Lower lobe of right lung (tissue), 2 donors: Measurements from ENCODE around the gene ABL1. TPM values are rescaled to one million over a fixed set of nuclear protein-coding genes. Genes with fewer than 3 reads are reported as not detected.
"Not testable (repeated sequence)": the region's sequence is repeated elsewhere in the genome, so short reads cannot be mapped to it uniquely, and the experiment has no call there.

Source experiments
- ATAC-seq, 2 donors: fragments of 200-7000 bp; cut with Tn5 transposase; one replicate each; pipeline ENCODE4 v1.9.1; 2020 to 2022; ENCODE audit warnings: mild to moderate bottlenecking in 2 of 2, moderate library complexity in 2 of 2
- DNase-seq: peaks from one replicate; pipeline ENCODE4 v3.0.0-alpha.2; 2020
- H3K27ac ChIP-seq: fragments of 200-600 bp; one replicate; pipeline ENCODE4 v1.8.0; 2022
- H3K27me3 ChIP-seq: fragments of 200-600 bp; one replicate; pipeline ENCODE4 v1.8.0; 2022; ENCODE audit warnings: low read depth
- H3K36me3 ChIP-seq: fragments of 200-600 bp; one replicate; pipeline ENCODE4 v1.8.0; 2022; ENCODE audit warnings: mild to moderate bottlenecking
- H3K4me1 ChIP-seq: fragments of 200-600 bp; one replicate; pipeline ENCODE4 v1.8.0; 2022
- H3K4me3 ChIP-seq: fragments of 200-600 bp; one replicate; pipeline ENCODE4 v1.8.0; 2022; ENCODE audit warnings: mild to moderate bottlenecking
- H3K9me3 ChIP-seq: fragments of 200-600 bp; one replicate; pipeline ENCODE4 v1.8.0; 2022
- CTCF ChIP-seq: fragments of 200-600 bp; IDR thresholded peaks from one replicate; pipeline ENCODE4 v1.8.0; 2022; ENCODE audit warnings: antibody characterized with exemption, mild to moderate bottlenecking
- intact Hi-C: fragments of 100-400 bp; cut with DNase I; formaldehyde crosslinking; loops from one replicate; pipeline ENCODE4 v1.11.0; 2022
- total RNA-seq: library from RNA; stranded (reverse); fragmentation: NEBNext Ultra II Directional; extraction: Animal tissue kit (Norgen Biotek cat#: 25700); gene quantifications from one replicate; pipeline ENCODE4 v1.2.1, GENCODE V29; 2021
- donor health status: DM: no; HTN: yes; CAD: no; lungs with severe emphysema.

Gene ABL1
- total RNA-seq, 1 donor from 2014 or later = 50.2 TPM

GRCh38 chr9:130906735-130907416 is 71.8 kb downstream of the ABL1 start:
- no peak for TF ChIP-seq CTCF
- intact Hi-C loops = no loop called here

DNA sequence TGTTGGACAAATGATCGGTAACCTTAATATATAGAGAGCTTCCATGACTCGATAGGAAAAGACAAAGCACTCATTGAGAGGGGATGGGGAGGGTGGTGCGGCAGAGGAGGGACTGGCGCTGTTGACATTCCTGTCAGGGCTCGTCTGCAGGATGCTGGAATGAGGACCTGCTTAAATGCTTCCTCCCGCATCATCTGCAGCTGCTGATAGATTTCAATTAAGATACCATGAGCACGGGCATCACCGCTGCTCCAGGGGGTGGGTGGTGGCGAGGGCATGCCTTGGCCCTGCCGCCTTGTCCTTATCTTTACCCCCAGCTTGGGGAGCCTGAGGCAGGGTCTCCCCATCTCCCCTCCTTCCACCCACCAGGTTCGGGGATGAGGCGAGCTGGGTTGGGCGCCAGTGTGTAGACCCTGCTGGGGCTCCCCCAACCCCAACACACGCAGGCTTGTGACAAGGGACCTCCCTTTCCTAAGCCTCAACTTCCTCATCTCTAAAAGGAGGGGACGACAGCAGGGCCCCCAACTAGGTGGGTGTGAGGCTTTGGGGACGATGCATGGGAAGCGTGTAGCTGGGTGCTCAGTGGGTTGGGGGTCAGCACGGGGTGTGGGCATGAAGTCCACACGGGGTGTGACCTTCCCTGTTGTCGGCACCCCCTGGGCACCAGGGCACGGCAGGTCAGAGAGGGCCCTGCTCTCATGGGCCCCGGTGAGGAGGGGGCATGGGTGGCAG is 73.3 kb downstream of the ABL1 start:
- Histone ChIP-seq H3K27ac (no peak overlapping the region), H3K4me3 (no peak overlapping the region), H3K4me1 (no peaks in the 10 kb centered on the region), H3K36me3 (no peaks in the 10 kb centered on the region), H3K9me3 (no peaks in the 10 kb centered on the region), H3K27me3 (peaks cover 26% of the 10 kb centered on the region)
- no peak for TF ChIP-seq CTCF
- no peak for DNase-seq
- ATAC-seq = no peak
- intact Hi-C loops = no loop called here

More at GRCh38 chr9:130906735-130907416, 71.8 kb downstream of the ABL1 start:
- ATAC-seq (no peak), DNase-seq (no peak)
- H3K9me3 ChIP-seq = no peaks in the 10 kb centered on the region
- H3K36me3 ChIP-seq = no peaks in the 10 kb centered on the region
- no peaks in the 10 kb centered on the region for H3K4me1 ChIP-seq
- H3K27me3 ChIP-seq = peaks cover 40% of the 10 kb centered on the region
- H3K27ac ChIP-seq = no peak overlapping the region
- no peak overlapping the region for H3K4me3 ChIP-seq

- DNase-seq (no peak), ATAC-seq (no peak)
- intact Hi-C loops = no loop called here
- H3K4me1 ChIP-seq = no peaks in the 10 kb centered on the region
- H3K27me3 ChIP-seq = peaks cover 23% of the 10 kb centered on the region
- no peak for TF ChIP-seq CTCF
- no peaks in the 10 kb centered on the region for H3K36me3 ChIP-seq
- no peak overlapping the region for H3K4me3 ChIP-seq
- H3K27ac ChIP-seq = no peak overlapping the region
- H3K9me3 ChIP-seq = no peaks in the 10 kb centered on the region
Observed at GRCh38 chr9:130908878-130909355, 73.9 kb downstream of the ABL1 start.

DNA sequence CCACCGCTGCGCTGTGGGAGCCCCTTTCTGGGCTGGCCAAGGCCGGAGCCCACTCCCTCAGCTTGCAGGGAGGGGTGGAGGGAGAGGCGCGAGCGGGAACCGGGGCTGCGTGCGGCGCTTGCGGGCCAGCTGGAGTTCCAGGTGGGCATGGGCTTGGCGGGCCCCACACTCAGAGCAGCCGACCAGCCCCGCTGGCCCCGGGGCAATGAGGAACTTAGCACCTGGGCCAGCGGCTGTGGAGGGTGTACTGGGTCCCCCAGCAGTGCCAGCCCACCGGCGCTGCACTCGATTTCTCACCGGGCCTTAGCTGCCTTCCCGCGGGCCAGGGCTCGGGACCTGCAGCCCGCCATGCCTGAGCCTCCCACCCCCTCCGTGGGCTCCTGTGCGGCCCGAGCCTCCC is 75.0 kb downstream of the ABL1 start:
- peaks cover 23% of the 10 kb centered on the region for H3K27me3 ChIP-seq
- H3K4me3 ChIP-seq, H3K4me1 ChIP-seq, DNase-seq, H3K36me3 ChIP-seq, ATAC-seq, intact Hi-C loops, H3K27ac ChIP-seq, H3K9me3 ChIP-seq: not testable (repeated sequence)

DNA sequence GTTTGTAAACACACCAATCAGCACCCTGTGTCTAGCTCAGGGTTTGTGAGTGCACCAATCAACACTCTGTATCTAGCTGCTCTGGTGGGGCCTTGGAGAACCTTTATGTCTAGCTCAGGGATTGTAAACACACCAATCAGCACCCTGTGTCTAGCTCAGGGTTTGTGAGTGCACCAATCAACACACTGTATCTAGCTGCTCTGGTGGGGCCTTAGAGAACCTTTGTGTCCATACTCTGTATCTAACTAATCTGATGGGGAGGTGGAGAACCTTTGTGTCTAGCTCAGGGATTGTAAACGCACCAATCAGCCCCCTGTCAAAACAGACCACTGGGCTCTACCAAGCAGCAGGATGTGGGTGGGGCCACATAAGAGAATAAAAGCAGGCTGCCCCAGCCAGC is 75.6 kb downstream of the ABL1 start:
- ATAC-seq, DNase-seq, H3K27ac ChIP-seq, H3K9me3 ChIP-seq, intact Hi-C loops, H3K4me3 ChIP-seq, H3K36me3 ChIP-seq, H3K4me1 ChIP-seq: not testable (repeated sequence)
- H3K27me3 ChIP-seq = peaks cover 16% of the 10 kb centered on the region

- no peak overlapping the region for H3K4me3 ChIP-seq
- ATAC-seq (no peak), DNase-seq (no peak)
- H3K36me3 ChIP-seq = no peaks in the 10 kb centered on the region
- H3K27ac ChIP-seq = no peak overlapping the region
- no peaks in the 10 kb centered on the region for H3K9me3 ChIP-seq
- intact Hi-C loops = no loop called here
- peaks cover 9% of the 10 kb centered on the region for H3K27me3 ChIP-seq
- TF ChIP-seq CTCF = no peak
- H3K4me1 ChIP-seq = no peaks in the 10 kb centered on the region
Observed at GRCh38 chr9:130911254-130912049, 76.4 kb downstream of the ABL1 start.
